HL-60/S4 treated with retinoic acid at 250 ng/mL for 4 days and 3 days (cell line): ENCODE data around the gene STXBP6.
"Not testable (repeated sequence)": the region's sequence is repeated elsewhere in the genome, so short reads cannot be mapped to it uniquely, and the experiment has no call there.

Experiments
- in situ Hi-C: fragments of 300-500 bp; cut with MboI; formaldehyde crosslinking; loops from 2 replicates; pipeline ENCODE4 v1.7.0; 2022; ENCODE audit warnings: low sequenced_read_pairs

Gene STXBP6

GRCh38 chr14:24959791-24960331, 90.1 kb downstream of the STXBP6 start:
- in situ Hi-C loops = no loop called here

GRCh38 chr14:24958271-24958670, 91.7 kb downstream of the STXBP6 start:
- in situ Hi-C loops = no loop called here

- in situ Hi-C loops = no loop called here
Measured at GRCh38 chr14:24957814-24958213, 92.1 kb downstream of the STXBP6 start.

- in situ Hi-C loops = no loop called here
Measured at GRCh38 chr14:24956104-24956503, 93.8 kb downstream of the STXBP6 start.

- in situ Hi-C loops = no loop called here
Measured at GRCh38 chr14:24954700-24955037, 95.3 kb downstream of the STXBP6 start.

GRCh38 chr14:24954037-24954699, 95.8 kb downstream of the STXBP6 start:
- in situ Hi-C loops = no loop called here

- in situ Hi-C loops = no loop called here
Measured at GRCh38 chr14:24952851-24953666, 96.9 kb downstream of the STXBP6 start.

- in situ Hi-C loops = no loop called here
Measured at GRCh38 chr14:24948261-24948847, 101.6 kb downstream of the STXBP6 start.

- in situ Hi-C loops = no loop called here
Measured at GRCh38 chr14:24947131-24947530, 102.8 kb downstream of the STXBP6 start.

- in situ Hi-C loops = no loop called here
Measured at GRCh38 chr14:24944800-24945199, 105.1 kb downstream of the STXBP6 start.

- in situ Hi-C loops = no loop called here
Measured at GRCh38 chr14:24943024-24943423, 106.9 kb downstream of the STXBP6 start.

- in situ Hi-C loops = no loop called here
Measured at GRCh38 chr14:24941719-24942118, 108.2 kb downstream of the STXBP6 start.

- in situ Hi-C loops = no loop called here
Measured at GRCh38 chr14:24940213-24940783, 109.6 kb downstream of the STXBP6 start.

GRCh38 chr14:24938593-24938992, 111.4 kb downstream of the STXBP6 start:
- in situ Hi-C loops = no loop called here

- in situ Hi-C loops = no loop called here
Measured at GRCh38 chr14:24937300-24937699, 112.6 kb downstream of the STXBP6 start.

- in situ Hi-C loops = not testable (repeated sequence)
Measured at GRCh38 chr14:24936773-24937172, 113.2 kb downstream of the STXBP6 start.

GRCh38 chr14:24935796-24936195, 114.2 kb downstream of the STXBP6 start:
- in situ Hi-C loops = no loop called here

GRCh38 chr14:24928386-24928900, 121.5 kb downstream of the STXBP6 start:
- in situ Hi-C loops = no loop called here

GRCh38 chr14:24927809-24928208, 122.1 kb downstream of the STXBP6 start:
- in situ Hi-C loops = no loop called here

- in situ Hi-C loops = no loop called here
Measured at GRCh38 chr14:24925771-24926374, 124.1 kb downstream of the STXBP6 start.

GRCh38 chr14:24924544-24924943, 125.4 kb downstream of the STXBP6 start:
- in situ Hi-C loops = no loop called here
